Stimulated activated CD4-positive, alpha-beta T cell treated with anti-CD3 and anti-CD28 coated beads, Interleukin-1b, Interleukin-23, amount 100 ng/mL, for 1 hour (primary cell): ENCODE measurements around the gene KIF14.
"Not testable (repeated sequence)": the region's sequence is repeated elsewhere in the genome, so short reads cannot be mapped to it uniquely, and the experiment has no call there.

Experiments
- DNase-seq, 2 donors: peaks; one replicate each; pipeline ENCODE4 v3.0.0-alpha.2; 2020; ENCODE audit warnings: low read depth in 2 of 2

KIF14 gene

GRCh38 chr1:200634261-200635122 is 13.9 kb upstream of the KIF14 start:
- no peak for DNase-seq

GRCh38 chr1:200631375-200631774 is 10.8 kb upstream of the KIF14 start:
- DNase-seq, result no peak

GRCh38 chr1:200630515-200630899 is 10.0 kb upstream of the KIF14 start:
- not testable (repeated sequence) for DNase-seq

- DNase-seq, result no peak
These were observed 9.4 kb upstream of the KIF14 start for GRCh38 chr1:200629876-200630514.

GRCh38 chr1:200628223-200628881 is 7.8 kb upstream of the KIF14 start:
- no peak for DNase-seq

GRCh38 chr1:200627575-200628222 is 7.1 kb upstream of the KIF14 start:
- no peak for DNase-seq

GRCh38 chr1:200626853-200627534 is 6.4 kb upstream of the KIF14 start:
- DNase-seq, result no peak

GRCh38 chr1:200625381-200625824 is 4.9 kb upstream of the KIF14 start:
- no peak for DNase-seq

- DNase-seq, result no peak
These were observed 4.3 kb upstream of the KIF14 start for GRCh38 chr1:200624679-200625335.

- DNase-seq, result no peak
These were observed 668 bp downstream of the KIF14 start for GRCh38 chr1:200619894-200620272.

- no peak for DNase-seq
These were observed 9.7 kb downstream of the KIF14 start for GRCh38 chr1:200610846-200611245.

- no peak for DNase-seq
These were observed 17.9 kb downstream of the KIF14 start for GRCh38 chr1:200602632-200603031.

GRCh38 chr1:200590001-200590400 is 30.6 kb downstream of the KIF14 start:
- no peak for DNase-seq

GRCh38 chr1:200588698-200589097 is 31.9 kb downstream of the KIF14 start:
- DNase-seq, result no peak

- no peak for DNase-seq
These were observed 56.2 kb downstream of the KIF14 start for GRCh38 chr1:200564319-200564718.

- no peak for DNase-seq
These were observed 58.7 kb downstream of the KIF14 start for GRCh38 chr1:200561856-200562214.

GRCh38 chr1:200558866-200559459 is 61.6 kb downstream of the KIF14 start:
- no peak for DNase-seq

- DNase-seq, result no peak
These were observed 64.5 kb downstream of the KIF14 start for GRCh38 chr1:200556002-200556401.

- not testable (repeated sequence) for DNase-seq
These were observed 67.8 kb downstream of the KIF14 start for GRCh38 chr1:200552737-200553136.

- no peak for DNase-seq
These were observed 70.2 kb downstream of the KIF14 start for GRCh38 chr1:200550367-200550766.

GRCh38 chr1:200547386-200547785 is 73.2 kb downstream of the KIF14 start:
- no peak for DNase-seq
